Upper lobe of left lung (tissue), 6 donors: ENCODE data around the gene CERK. TPM values are rescaled to one million over a fixed set of nuclear protein-coding genes. Genes with fewer than 3 reads are reported as not detected.

Experiments used
- ATAC-seq, 2 donors: fragments of 200-7000 bp; cut with Tn5 transposase; one replicate each; pipeline ENCODE4 v1.9.1; 2022; ENCODE audit warnings: mild to moderate bottlenecking in 2 of 2, moderate library complexity in 2 of 2; ENCODE audit not compliant: low FRiP score in 2 of 2
- DNase-seq, 2 donors: peaks; one replicate each; pipeline ENCODE4 v3.0.0-alpha.2; 2019 to 2020
- H3K27ac ChIP-seq, 4 donors: fragments of 200-600 bp; sonication (generic); one replicate each; pipeline ENCODE4 v1.5.1; 2016 to 2019
- H3K27me3 ChIP-seq, 4 donors: fragments of 200-600 bp; sonication (generic); one replicate each; pipeline ENCODE4 v1.5.1; 2017 to 2019
- H3K36me3 ChIP-seq, 4 donors: fragments of 200-600 bp; sonication (generic); one replicate each; pipeline ENCODE4 v1.5.1; 2016 to 2019
- H3K4me1 ChIP-seq, 4 donors: fragments of 200-600 bp; sonication (generic); one replicate each; pipeline ENCODE4 v1.5.1; 2018 to 2019
- H3K4me3 ChIP-seq, 4 donors: fragments of 200-600 bp; sonication (generic); one replicate each; pipeline ENCODE4 v1.5.1; 2017 to 2019; ENCODE audit warnings: mild to moderate bottlenecking in 2 of 4, moderate library complexity in 1 of 4
- H3K9me3 ChIP-seq, 4 donors: fragments of 200-600 bp; sonication (generic); one replicate each; pipeline ENCODE4 v1.5.1; 2018 to 2019
- CTCF ChIP-seq, 6 experiments: fragments of 450-650 bp in 4 of 6; fragments of 200-600 bp in 2 of 6; sonication (generic) in 2 of 6; IDR thresholded peaks; one replicate each; pipeline ENCODE4 v1.5.1; 2016 to 2019; ENCODE audit warnings: antibody characterized with exemption in 6 of 6
- EP300 ChIP-seq, 4 donors: sonication (generic); formaldehyde crosslinking; IDR thresholded peaks; one replicate each; pipeline ENCODE4 v1.5.1; 2017; ENCODE audit warnings: antibody characterized with exemption in 4 of 4, control low read depth in 2 of 4
- POLR2A ChIP-seq, 4 donors: fragments of 450-650 bp; IDR thresholded peaks; one replicate each; pipeline ENCODE4 v1.5.1; 2016 to 2017; ENCODE audit warnings: antibody characterized with exemption in 4 of 4, mild to moderate bottlenecking in 2 of 4
- POLR2AphosphoS5 ChIP-seq, 2 donors: sonication (generic); formaldehyde crosslinking; IDR thresholded peaks; one replicate each; pipeline ENCODE4 v1.5.1; 2017; ENCODE audit warnings: antibody characterized with exemption in 2 of 2
- WGBS, 2 donors: methylation state at CpG; one replicate each; pipeline ENCODE4 v1.1.5; 2017 to 2018; 5-methylcytosine and 5-hydroxymethylcytosine counted together
- total RNA-seq, 6 donors: library from RNA; depleted of rRNA in 4 of 6; stranded (reverse); fragments of >200 nt in 4 of 6; gene quantifications; one replicate each; pipeline versions ENCODE4 v1.1.0 to v1.2.1, GENCODE V29; 2016 to 2021
- donor health status: DM: no; HTN: no; CAD: no; lungs with moderate emphysema.
- donor health status: DM: no; HTN: yes; CAD: no; lungs with severe emphysema.

CERK gene
- total RNA-seq, 6 donors from 2014 or later, result 26.9 to 55.5 (median 32.7) TPM

GRCh38 chr22:46701262-46701661 is 36.8 kb downstream of the CERK start:
- ATAC-seq, result peak in 1 of 2 donors; percentile 16
- Histone ChIP-seq H3K4me1 (peaks cover 0 to 5% (median 0%) of the 10 kb centered on the region in 4 donors), H3K27me3 (no peaks in the 10 kb centered on the region), H3K27ac (no peak overlapping the region), H3K4me3 (no peak overlapping the region), H3K36me3 (peaks cover 33 to 95% (median 80%) of the 10 kb centered on the region in 4 donors), H3K9me3 (no peaks in the 10 kb centered on the region)
- TF ChIP-seq EP300 (IDR thresholded peaks at IDR 0.05), result no peak
- no peak for TF ChIP-seq CTCF (IDR thresholded peaks at IDR 0.05)
- no peak for TF ChIP-seq POLR2A (IDR thresholded peaks at IDR 0.05)
- TF ChIP-seq POLR2AphosphoS5 (IDR thresholded peaks at IDR 0.05), result no peak
- peak in 1 of 2 donors; percentile 76 for DNase-seq
- 93 to 95% methylated on average over 27 to 32 of the region's 33 CpGs for WGBS, 2 donors

GRCh38 chr22:46699091-46699490 is 39.0 kb downstream of the CERK start:
- DNase-seq, result no peak
- no peak overlapping the region for H3K27ac ChIP-seq
- H3K27me3 ChIP-seq, result no peaks in the 10 kb centered on the region
- WGBS, 2 donors, result 94% methylated on average over 17 of the region's 17 CpGs
- H3K9me3 ChIP-seq, result no peaks in the 10 kb centered on the region
- H3K4me3 ChIP-seq, result no peak overlapping the region
- no peak for ATAC-seq
- peaks cover 44 to 100% (median 87%) of the 10 kb centered on the region in 4 donors for H3K36me3 ChIP-seq
- H3K4me1 ChIP-seq, result no peaks in the 10 kb centered on the region
- TF ChIP-seq CTCF (IDR thresholded peaks at IDR 0.05) (no peak), POLR2A (IDR thresholded peaks at IDR 0.05) (no peak), POLR2AphosphoS5 (IDR thresholded peaks at IDR 0.05) (no peak), EP300 (IDR thresholded peaks at IDR 0.05) (no peak)

- WGBS, 2 donors, result 94 to 95% methylated on average over 21 to 23 of the region's 24 CpGs
- ATAC-seq, result no peak
- Histone ChIP-seq H3K27me3 (no peaks in the 10 kb centered on the region), H3K9me3 (no peaks in the 10 kb centered on the region), H3K4me1 (no peaks in the 10 kb centered on the region), H3K36me3 (peaks cover 42 to 100% (median 82%) of the 10 kb centered on the region in 4 donors), H3K27ac (no peak overlapping the region), H3K4me3 (no peak overlapping the region)
- TF ChIP-seq EP300 (IDR thresholded peaks at IDR 0.05) (no peak), CTCF (IDR thresholded peaks at IDR 0.05) (no peak), POLR2AphosphoS5 (IDR thresholded peaks at IDR 0.05) (no peak), POLR2A (IDR thresholded peaks at IDR 0.05) (no peak)
- DNase-seq, result peak in 1 of 2 donors; percentile 57
These were observed 40.1 kb downstream of the CERK start for GRCh38 chr22:46697811-46698515.

- 90% methylated on average over 10 of the region's 10 CpGs for WGBS, 2 donors
- H3K27ac ChIP-seq, result no peak overlapping the region
- peak in 1 of 2 donors; percentile 42 for DNase-seq
These were observed 41.4 kb downstream of the CERK start for GRCh38 chr22:46696614-46697013.

More at GRCh38 chr22:46696614-46697013, 41.4 kb downstream of the CERK start:
- Histone ChIP-seq H3K9me3 (no peaks in the 10 kb centered on the region), H3K4me3 (no peak overlapping the region), H3K36me3 (peaks cover 40 to 97% (median 80%) of the 10 kb centered on the region in 4 donors), H3K4me1 (no peaks in the 10 kb centered on the region), H3K27me3 (no peaks in the 10 kb centered on the region)
- no peak for TF ChIP-seq POLR2AphosphoS5 (IDR thresholded peaks at IDR 0.05)
- no peak for TF ChIP-seq EP300 (IDR thresholded peaks at IDR 0.05)
- no peak for TF ChIP-seq CTCF (IDR thresholded peaks at IDR 0.05)
- TF ChIP-seq POLR2A (IDR thresholded peaks at IDR 0.05), result no peak
- no peak for ATAC-seq
